ACHN (cell line): Measurements from ENCODE around the gene ASB18.

ENCODE experiments used
- DNase-seq: peaks from one replicate; pipeline ENCODE4 v3.0.0-alpha.2; 2015
- in situ Hi-C: cut with HindIII; loops from 2 replicates; pipeline ENCODE4 v1.10.0; 2017; ENCODE audit warnings: low sequenced_read_pairs, low pct_ligation_motif_present, low pct_unique_long_range_greater_than_20kb

ASB18 gene

DNA sequence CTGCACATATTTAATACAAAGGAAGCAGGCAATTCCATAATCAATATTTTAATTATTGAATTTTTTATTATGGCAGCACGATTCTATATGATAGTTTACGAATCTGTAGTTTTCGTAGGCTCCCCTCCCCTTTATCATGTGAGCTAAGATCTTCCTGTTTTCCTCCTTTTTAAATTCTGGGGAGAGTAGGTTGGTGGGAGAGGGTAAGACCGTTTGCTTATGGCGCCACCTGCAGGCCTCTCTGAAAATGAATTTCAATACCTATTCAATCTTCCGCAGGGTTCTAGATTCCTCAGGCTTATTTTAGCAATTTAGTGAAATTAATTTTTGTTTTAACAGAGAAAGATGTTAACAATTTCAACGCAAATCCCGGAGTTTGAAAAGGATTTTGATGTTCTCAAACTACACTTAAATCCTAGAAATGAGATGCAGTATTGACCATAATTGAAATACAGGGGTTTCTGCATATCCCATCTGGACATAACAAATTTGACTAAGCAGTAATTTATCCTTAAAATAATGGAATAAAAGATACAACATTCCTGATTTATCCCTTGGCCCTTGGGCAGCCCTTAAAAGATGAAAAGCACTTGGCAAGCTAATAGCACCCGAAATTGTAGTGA, 83.3 kb downstream of the ASB18 start:
- in situ Hi-C loops, result loop anchor here (25.0 kb wide), 1 partner anchor 394 kb away; no protein-coding TSS in a partner anchor
- DNase-seq, result peak; percentile 88

DNA sequence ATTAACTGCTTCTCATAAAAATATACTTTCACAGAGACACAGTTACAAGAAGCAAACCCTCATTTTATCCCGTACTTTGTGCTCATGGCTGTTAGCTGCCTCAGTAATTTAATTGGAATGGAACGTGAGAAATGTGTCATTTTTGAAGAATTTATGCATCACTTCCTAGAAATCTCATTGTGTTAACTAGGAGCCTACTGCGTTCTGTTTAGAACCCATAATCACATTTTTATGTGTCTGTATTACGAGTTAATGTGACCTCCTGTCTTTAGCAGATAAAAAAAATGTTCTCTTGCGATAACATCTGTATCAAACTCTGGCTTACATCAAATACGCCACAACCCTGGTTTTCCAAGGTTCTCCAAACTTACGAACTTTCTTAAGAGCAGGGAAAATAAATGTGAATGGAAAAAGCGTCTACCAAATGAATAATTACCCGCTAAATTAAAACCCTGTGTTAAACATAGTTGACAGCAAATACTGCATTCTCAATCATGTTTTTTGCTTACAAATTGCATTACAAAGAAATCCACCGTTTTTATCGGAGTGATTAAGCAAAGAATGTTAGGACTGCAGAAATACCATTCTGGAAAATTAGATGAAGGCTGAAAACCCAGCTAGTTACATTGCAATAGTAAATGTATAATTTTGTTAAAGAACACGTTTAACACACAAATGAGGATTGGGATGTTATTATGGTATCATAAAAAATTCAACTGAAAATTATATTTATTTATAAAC, 84.0 kb downstream of the ASB18 start:
- peak; percentile 88 for DNase-seq
- in situ Hi-C loops, result loop anchor here (25.0 kb wide), 1 partner anchor 393 kb away; no protein-coding TSS in a partner anchor

DNA sequence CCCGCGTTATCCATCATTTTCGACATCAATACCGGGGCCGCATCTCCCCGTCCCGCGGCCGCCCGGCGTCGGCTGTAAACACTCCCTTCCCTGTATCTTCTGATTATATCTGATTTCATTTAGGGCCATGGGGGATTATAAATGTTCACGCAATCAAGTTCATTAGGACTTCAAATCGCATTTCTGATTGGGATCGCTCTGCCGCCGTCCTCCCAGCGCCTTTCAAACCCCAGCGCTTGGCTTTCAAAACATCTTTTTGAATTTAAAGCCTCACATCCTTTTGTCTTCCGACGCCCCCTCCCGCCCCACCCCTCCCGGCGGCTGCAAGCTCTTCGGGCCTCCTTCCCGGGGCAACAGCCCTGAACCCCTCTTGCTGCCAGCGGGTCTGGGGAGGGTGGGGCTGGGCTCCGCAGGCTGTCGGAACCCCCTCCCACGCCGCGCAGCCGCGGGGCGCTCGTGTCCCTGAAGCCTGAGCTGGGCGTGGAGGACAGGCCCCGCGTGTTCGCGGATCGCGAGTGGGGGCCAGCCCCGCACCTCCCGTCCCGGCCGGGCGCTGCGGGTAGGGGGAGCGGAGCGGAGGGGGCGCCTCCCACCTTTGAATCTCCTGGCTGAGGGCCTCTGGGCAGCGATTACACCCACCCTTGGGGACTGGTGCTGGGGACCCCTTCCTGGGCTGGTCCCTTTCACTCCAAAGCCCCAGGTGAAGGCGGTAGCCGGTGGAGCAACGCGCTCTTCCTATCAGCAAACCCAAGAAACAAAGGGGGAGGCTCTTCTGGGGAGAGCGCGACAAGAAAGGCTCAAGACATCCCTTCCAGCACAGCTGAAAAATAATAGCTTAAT, 84.8 kb downstream of the ASB18 start:
- in situ Hi-C loops, result loop anchor here (25.0 kb wide), 1 partner anchor 392 kb away; no protein-coding TSS in a partner anchor

DNA sequence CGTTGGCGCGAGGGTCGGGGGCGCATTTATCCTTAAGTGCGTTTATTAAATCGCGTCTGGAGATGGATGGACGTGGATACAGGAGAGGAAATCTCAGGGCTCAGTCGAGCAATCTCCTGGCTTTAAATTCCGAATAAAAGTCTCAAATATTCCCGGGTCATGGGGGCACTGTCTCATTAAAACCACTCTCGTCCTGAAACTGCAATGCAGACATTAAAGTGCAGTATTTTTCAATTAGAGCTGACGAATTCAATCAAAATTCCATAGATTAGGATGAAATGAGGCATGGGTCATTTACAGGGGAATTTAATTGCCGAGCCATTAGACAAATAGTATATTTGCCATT, 85.3 kb downstream of the ASB18 start:
- in situ Hi-C loops, result loop anchor here (25.0 kb wide), 1 partner anchor 392 kb away; no protein-coding TSS in a partner anchor
- peak; percentile 56 for DNase-seq

More for the DNA sequence above, 84.8 kb downstream of the ASB18 start:
- DNase-seq, result peak; percentile 67

DNA sequence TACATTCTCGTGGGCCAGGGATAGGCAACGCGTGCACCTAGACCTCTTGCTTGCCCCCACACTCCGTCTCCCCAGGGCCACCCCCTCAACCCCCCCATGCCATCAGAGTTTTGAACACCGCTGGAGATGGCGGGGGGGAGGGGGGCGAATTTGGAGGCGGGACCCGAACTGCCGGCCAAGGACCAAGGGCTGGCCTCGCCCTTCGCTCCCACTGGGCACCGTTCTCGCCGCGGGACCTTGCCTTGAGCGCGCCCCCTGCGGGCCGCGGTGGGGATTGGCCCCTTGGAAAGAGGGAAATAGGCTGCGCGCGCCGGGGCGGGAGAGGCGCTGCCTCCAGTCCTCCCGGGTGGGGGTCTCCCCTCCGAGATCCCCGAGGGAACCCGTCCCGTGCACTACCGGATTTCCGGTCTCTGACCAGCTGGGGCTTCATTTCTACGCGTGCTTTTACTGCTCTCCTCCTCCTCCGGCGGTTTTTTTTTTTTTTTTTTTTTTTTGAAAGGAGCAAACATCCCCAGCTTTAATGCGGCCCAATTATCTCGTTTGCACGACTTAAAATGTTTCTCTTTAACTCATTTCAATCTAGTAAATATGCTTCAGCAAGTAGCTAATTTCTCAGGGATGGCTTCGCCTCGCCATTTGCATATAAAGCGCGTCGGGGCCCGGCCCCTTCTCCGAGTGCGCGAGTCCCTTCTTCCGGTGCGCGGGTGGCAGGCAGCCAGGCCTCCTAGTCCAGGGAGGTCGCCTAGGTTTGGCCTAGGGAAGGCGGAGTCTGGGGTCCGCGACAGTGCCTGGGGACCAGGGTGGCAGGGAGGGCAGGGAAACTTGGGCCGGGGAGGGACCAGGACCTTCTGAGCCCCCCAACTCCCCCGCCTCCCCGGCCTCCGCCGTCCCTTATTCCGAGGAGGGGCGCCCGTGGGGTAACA, 86.0 kb downstream of the ASB18 start:
- peak; percentile 90 for DNase-seq
- in situ Hi-C loops, result loop anchor here (25.0 kb wide), 1 partner anchor 391 kb away; no protein-coding TSS in a partner anchor

DNA sequence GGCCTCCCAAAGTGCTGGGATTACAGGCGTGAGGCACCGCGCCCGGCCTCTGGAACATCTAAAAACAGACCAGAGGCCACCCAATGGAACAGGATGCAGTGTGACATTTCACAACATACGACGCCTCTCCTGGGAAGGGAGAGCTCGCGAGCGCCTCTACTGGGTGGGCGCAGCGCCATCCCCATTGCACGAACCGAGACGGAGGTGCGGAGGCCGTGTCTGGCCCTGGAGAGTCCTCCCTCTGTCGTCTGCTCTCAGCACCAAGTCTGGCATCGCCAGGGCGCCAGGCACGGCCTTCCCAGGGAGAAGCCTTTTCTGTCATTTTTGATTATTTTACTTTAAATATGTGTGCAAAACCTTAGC, 86.6 kb downstream of the ASB18 start:
- in situ Hi-C loops, result loop anchor here (25.0 kb wide), 1 partner anchor 390 kb away; no protein-coding TSS in a partner anchor
- no peak for DNase-seq

DNA sequence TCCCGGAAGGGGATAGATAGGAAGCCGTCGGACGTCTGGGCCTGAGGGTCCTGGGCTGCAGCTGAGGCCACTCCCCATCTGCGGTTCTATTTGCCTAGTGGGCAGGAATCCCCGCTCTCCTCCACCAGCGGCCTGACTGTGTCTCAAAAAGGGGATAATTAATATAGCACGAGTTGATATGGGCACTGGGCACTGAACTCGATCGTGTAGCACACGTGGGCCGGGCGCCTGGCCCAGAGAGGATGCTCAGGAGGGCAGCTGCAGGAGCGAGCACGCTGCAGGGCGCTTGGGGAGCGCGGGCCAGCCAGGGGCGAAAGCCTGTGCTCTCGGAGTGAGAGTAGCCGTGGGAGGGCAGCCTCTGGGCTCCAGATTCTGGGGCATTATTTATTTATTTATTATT, 87.3 kb downstream of the ASB18 start:
- no peak for DNase-seq

DNA sequence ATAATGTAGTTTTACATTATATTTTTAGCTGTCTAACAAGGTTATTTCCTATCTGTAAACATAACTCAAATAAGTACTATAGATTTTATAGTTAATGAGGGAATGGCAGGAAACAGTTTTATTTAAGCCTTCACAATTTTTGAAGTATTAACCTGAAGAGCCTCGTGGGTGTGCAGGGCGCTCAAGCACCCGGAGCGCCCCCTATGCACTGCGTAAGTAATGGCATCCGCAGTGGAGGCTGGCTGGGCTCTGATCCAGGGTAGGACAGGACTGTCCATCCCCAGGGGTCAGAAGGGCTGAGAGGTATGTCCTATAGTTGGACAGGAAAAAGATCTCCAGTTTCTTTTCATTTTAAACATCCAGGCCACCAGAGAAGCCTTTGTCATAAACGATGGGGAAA, 87.8 kb downstream of the ASB18 start:
- DNase-seq, result peak; percentile 45
- in situ Hi-C loops, result loop anchor here (25.0 kb wide), 1 partner anchor 389 kb away; no protein-coding TSS in a partner anchor

More for the DNA sequence above, 87.3 kb downstream of the ASB18 start:
- in situ Hi-C loops, result loop anchor here (25.0 kb wide), 1 partner anchor 390 kb away; no protein-coding TSS in a partner anchor

DNA sequence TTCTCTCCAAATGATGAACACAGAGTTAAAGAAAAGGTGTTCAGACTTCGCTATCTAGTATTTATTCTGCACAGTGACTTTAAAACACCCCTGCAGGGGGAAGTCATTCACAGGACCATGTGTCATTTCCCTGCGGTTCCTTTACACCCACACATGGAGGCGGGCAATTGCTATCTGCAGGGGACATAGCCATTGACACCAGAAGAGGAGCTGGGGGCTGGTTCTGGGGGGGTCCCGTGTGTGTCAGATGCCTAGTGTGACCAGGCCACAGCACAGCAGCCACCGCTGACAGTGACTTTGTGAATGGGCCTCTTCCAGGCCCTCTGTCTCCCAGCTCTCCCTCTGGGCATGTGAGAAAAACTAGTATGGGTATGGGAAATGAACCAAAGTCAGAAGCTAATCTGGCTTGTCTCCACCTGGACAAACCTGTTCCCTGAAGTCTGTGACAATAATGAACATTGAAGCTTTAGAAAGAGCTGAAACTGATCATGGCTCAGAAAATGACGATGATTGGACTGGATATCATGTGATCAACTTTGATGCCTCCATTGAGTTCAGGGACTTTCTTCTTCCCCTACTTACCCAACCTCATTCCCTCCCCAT, 88.6 kb downstream of the ASB18 start:
- in situ Hi-C loops, result loop anchor here (25.0 kb wide), 1 partner anchor 388 kb away; no protein-coding TSS in a partner anchor
- DNase-seq, result no peak

DNA sequence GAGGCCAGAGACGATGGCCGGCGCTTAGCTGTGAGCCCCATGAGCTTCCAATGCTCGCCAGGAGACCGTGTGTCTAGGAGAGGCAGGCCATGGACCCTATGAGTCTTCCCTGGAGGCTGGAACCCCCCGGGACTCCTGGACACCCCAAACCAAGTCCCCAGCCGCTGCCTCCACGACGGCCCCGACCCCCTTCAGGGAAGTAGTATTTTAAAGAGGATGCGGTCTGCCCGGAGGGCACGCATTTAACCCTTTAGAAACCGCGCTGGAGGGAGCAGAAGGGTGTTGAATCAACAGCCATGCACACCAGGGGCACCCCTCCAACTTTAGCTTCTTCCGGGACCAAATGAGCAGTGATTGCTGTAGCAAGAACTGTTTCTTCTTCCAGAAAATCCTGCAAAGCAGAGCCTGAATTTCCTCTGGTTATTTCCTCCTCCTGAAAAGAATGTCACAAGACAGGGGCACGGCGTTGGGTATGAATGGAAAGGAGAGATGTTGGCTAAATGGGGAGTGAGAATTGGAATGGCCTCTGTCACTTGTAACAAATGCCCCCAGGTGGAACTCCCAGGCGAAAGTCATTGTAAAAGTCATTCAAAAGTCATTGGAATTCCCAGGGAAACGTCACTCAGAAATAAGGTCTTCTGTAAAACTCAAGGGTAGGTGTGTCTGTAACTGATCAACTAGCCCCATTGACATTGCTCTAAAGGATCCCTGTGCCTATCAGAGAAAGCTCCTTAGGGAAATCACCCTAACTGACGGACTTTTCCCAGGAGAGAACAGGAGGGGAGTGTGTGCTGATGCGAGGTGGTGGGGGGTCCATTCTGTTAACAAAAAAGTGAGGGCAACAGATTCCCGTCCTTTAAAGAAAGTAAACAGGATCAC, 90.2 kb downstream of the ASB18 start:
- in situ Hi-C loops, result no loop called here
- DNase-seq, result no peak

DNA sequence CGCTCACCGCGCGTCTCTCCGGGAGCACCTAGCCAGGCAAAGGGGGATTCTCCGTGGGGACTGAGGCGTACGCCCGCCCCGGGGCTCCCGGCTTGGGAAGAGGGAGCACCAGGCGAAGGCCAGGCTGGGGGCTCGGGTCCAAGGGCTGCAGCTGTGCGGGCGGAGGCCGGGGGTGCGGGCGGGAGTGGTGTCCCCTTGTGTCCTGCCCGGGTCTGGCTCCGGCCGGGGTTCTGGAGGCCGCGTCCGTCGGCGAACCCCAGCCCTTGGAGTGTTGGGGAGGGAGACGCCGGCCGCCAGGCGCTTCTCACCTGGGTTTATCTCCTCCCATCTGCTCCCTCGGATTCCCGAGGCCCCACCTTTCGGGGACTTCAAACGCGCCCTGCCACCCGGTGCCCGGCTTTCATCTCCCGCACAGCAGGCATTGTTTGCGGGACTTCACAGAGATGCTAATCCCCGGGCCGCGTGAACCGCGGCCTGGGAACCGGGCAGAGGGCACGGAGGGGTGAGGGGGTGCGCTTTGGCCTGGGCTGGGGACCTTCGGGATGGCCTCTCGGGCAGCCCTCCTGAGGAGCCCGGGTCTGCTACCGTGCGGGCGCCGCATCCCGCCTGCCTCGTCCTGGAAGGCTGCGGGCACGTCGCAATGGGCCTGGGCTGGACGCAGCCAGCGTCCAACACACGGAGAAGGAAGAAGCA, 91.0 kb downstream of the ASB18 start:
- in situ Hi-C loops, result no loop called here
- DNase-seq, result no peak

DNA sequence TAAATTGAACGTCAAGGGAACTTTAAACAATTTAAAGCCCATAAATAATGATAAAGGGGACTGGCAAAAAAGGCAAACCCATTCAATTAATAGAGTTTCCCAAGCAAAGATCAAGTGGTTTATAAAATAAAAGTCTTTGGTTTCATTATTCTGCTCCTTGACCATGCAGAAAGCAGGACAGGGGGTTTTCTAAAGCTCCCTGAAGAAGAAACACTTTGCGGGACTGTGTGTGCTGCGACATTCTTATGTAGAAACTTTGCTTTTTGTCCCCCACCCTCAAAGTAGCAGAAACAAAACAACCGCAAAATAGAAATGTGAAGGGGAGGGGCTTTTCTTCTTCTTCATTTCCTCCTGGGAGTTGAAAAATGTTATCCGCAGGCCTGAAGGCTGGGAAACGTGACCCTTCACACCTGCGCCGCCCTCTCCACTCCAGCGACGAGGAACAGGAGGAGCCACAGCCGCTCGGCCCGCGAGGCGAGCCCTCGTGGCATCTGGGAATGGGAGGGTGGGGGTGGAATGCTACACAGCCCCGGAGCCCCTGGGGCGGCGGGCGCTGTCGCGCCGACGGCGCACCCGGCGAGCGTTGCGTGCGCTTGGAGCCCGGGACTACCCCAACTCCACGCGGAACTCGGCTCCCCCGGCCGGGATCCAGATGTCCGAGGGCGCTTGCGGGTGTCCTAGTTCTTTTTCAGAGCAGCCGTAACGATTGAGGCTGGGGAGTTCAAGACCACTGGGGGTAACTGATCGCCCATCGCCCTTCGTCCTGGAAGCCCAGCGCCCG, 91.8 kb downstream of the ASB18 start:
- no peak for DNase-seq
- in situ Hi-C loops, result no loop called here

DNA sequence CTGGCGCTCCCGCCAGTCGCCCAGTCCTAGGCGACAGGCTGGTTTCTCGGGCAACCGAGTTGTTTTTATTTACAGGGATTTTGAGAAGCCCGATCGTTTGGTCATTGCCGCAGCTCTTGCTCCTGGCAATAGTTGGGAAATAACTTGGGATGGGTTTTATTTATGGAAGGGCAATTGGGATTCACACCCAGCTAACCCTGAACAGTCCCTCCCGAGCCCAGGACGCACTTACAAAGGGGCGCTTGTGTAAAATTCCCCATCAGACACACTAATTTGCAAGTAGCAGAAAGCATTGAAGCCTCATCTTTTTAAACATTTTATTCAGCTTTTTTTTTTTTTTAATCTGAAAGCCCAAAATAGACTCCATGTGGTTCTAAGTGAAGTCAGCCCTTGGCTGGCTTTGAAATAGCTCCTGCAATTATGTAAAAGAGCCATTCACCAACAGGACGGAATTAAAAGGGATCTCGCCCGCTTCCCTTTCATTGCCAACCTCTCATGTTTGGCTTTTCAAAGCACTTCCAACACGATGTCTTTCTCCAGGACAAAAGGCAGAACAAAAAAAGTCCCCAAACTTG, 92.4 kb downstream of the ASB18 start:
- in situ Hi-C loops, result no loop called here
- no peak for DNase-seq

DNA sequence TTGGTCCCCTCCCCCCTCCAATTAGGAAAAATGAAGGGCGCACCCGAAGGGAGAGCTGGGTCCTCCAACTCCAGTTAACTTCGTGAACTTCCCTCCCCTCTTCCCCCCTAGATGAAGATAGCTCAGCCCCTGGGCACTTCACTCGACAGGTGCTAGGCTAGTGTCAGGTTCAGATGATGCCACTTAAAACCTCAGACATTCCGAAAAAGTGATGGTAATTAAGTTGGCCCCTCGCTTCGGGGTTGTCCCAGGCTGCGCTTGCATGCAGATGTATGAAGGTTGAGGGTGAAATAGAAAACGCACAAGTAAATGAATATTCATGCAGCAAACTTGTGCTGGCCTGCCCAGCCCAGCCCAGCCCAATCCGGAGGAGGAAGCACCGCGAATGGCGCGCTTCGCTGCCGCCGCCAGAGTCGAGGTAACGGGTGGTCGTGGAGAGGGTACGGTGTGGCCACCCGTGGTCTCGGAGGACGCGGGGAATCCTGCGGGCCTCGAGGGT, 93.0 kb downstream of the ASB18 start:
- in situ Hi-C loops, result no loop called here

DNA sequence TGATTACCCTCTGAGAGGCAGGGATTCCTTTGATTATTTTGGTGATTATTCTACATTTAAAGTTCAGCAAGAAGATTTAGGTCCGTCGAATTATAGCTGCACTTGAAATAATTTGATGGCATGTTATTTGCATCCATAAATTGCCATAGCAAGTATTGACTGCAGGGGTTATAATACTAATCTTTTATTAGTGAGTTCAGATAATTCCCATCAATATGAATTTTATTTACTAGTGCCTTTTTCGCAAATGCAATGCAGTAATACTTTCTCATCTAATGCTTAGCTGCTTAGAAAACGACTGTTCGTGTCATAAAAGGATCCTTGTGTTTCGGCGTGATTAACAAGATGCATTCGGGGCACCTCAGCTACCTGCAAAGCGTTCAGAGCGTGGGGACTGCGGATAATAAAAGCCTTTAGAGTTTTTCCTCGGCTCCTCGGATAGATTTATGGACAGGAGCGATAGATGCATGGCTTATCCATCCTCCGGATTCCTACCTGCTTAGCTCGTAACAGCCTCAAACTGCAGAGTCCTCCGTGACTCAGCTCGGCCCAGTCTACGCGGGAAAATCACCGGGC, 93.5 kb downstream of the ASB18 start:
- in situ Hi-C loops, result no loop called here

More for the DNA sequence above, 93.0 kb downstream of the ASB18 start:
- no peak for DNase-seq

More for the DNA sequence above, 93.5 kb downstream of the ASB18 start:
- no peak for DNase-seq
